UCSD-AML1 (cell line): ENCODE measurements around the gene YTHDF1.

Experiments
- DNase-seq: peaks from one replicate; lab custom pipeline; 2025; ENCODE audit not compliant: unreplicated experiment; lab: John Stamatoyannopoulos, UW

YTHDF1 gene

GRCh38 chr20:63174309-63175037, 41.5 kb downstream of the YTHDF1 start:
- DNase-seq = no peak

GRCh38 chr20:63173552-63174191, 42.3 kb downstream of the YTHDF1 start:
- DNase-seq = no peak

DNA sequence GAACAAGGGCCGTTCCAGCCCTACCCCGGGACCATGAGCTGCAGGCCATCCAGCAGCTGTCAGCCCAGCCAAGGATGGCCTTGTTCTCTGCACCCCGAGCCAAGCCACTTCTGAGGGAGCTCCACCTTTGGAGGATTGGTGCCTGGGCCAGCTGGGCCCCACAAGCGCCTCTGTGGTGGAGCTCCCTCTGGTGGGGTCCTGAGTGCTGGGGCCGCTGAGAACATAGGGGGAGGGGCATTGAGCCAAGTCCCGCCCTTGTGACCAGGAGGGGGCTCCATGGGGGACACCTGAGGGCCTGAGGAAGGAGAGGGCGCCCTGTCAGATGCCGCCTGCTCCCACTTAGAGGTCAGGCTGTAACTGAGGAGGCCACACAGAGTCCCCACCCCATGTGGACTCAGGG, 43.2 kb downstream of the YTHDF1 start:
- peak; percentile 28 for DNase-seq

DNA sequence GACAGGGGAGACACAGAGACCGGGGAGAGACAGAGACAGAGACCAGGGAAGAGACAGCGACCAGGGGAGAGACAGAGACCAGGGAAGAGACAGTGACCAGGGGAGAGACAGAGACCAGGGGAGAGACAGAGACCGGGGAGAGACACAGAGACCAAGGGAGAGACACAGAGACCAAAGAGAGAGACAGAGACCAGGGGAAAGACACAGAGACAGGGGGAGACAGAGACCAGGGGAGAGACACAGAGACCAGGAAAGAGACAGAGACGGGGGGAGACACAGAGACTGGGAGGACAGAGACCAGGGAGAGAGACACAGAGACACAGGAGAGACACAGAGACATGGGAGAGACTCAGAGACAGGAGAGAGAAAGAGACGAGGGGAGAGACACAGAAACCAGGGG, 43.9 kb downstream of the YTHDF1 start:
- no peak for DNase-seq

- no peak for DNase-seq
Measured at GRCh38 chr20:63169681-63170080, 46.2 kb downstream of the YTHDF1 start.

DNA sequence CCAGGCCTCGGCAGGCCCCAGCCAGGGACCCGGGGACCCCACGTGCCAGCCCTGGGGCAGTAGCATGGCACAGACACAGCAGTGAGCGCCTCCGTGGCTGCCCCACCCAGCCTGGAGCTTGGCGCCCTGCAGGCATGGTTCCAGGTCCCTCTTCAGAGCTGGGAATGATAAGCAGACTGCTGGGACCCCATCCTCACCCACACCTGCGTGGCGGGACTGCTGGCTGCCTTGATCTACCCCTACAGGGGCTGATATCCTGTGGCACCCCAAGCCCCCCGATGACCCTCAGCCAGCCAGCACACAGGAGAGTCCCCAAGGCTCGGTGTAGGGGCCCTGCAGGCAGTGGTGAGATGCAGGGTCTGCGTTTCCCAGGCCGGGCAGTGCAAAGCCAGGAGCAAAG, 47.1 kb downstream of the YTHDF1 start:
- no peak for DNase-seq

DNA sequence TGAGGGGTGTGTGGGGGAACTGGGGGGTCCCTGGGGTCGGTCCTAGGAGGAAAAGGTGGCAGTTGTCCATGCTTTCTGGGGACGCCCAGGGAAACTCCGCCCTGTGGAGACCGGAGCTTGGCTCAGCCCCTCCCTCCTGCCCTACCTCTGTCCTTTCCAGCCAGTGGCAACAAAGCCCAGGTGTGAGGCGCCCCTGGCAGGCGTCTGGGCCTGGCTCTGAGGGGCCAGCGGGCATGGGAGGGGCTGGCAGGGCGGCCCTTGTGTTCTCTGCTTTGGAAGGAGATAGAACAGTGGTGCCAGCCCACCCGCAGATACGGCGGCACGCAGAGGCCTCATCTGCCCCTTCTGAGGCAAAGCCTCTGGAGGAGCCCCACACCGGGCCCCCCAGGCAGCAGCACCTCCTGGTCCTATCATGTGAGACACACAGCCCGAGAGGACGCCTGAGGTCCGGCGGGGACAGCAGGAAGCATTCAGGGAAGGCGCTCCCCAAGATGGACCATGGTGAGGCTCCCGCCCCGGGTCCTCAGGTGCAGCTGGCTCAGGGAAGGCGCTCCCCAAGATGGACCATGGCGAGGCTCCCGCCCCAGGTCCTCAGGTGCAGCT, 47.9 kb downstream of the YTHDF1 start:
- DNase-seq = no peak

DNA sequence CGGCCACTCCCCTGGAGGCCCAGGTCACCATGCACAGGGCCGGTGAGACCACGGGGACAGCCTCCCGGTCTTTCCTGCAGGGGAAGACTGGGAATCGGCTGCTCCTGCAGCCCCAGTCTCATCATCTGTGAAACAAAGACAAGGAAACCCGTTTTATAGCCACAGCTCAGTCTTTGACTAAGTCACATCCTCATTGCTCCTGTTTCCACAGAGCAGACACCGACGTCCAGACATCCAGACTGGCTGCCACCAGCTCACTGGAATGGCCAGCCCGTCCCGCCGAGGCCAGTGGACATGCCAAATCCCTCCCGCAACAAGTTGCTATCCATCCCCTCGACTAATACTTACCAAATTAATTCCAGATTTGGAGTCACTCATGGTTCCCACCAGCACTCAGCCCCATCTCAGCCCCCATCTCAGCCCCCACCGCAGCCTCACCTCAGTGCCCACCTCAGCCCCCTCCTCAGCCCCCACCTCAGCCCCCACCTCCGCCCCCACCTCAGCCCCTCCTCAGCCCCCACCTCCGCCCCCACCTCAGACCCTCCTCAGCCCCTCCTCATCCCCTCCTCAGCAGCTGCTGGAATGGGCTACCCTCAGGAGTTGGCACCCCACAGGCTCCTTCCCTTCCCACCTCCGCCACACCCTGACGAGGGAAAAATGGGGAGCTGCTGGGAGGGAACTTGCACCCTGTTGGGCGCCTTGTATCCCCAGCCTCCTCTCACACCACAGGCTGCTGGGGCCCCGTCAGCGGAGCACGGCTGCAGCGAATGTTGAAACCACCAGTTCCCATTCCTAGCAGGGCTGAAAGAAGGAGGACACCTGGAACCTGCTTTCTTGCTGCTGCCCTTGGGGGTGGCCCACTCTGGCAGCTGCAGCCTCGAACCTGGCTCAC, 48.7 kb downstream of the YTHDF1 start:
- no peak for DNase-seq

- DNase-seq = no peak
Measured at GRCh38 chr20:63166193-63167020, 49.5 kb downstream of the YTHDF1 start.

- no peak for DNase-seq
Measured at GRCh38 chr20:63165356-63166192, 50.4 kb downstream of the YTHDF1 start.

- DNase-seq = no peak
Measured at GRCh38 chr20:63164484-63165355, 51.2 kb downstream of the YTHDF1 start.

DNA sequence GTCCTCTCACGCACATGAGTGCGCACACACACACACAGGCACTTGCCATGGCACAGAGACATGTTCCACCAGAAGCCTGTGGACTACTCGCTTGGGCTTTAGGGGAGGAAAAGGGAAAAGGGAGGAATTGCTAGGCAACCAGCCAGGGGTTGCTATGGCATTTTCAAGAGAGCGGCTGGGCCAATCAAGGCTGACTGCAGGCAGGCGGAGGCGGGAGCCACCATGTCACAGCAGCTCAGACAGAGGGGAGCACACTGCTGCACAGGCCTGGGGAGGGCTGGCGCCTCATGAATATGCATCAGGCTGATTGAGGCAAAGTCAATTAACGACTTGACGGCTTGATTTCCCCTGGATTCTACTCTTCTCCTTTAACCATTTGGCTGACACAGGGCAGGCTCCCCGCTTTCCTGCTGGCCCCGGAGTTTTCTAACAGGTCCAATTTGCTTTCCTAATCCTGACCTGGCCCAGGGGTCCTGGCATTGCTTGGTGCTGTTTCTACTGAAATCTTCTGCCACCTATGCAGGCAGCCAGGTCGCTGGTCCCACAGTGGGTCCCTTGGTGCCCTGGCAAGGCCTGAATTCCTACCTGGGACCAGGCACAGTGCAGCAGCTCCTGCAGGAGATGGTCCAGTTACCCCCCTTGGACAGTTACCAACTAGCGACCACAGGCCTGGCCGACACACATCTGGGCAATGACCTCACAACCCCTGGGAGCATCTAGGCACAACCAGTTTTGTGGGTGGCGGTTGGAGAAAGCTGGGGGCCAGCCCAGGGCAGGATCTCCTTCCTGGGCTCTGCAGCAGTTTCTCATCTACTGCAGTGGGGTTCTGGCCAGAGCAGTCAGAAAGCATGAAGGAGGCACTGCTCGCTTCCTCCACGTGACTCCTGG, 52.1 kb downstream of the YTHDF1 start:
- no peak for DNase-seq

DNA sequence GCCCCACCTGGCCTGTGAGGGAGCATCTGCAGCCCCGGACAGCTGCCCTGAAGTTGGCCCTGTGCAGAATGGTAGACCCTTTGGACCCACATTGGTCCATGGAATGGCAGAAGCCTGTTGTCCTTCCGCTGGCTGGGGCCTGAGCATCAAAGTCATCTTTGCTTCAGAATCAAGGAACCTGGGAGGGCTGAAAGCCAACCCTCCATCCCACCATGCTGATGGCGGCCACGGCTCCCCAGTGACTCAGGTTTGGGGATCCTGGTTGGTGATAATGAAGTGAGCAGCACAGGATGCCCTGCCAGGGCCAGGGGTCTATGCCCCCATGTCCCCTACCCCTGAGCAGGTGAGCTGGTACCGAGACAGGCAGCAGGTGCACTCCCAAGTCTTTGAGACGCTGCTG, 52.8 kb downstream of the YTHDF1 start:
- DNase-seq = no peak

GRCh38 chr20:63162206-63162795, 53.6 kb downstream of the YTHDF1 start:
- no peak for DNase-seq

DNA sequence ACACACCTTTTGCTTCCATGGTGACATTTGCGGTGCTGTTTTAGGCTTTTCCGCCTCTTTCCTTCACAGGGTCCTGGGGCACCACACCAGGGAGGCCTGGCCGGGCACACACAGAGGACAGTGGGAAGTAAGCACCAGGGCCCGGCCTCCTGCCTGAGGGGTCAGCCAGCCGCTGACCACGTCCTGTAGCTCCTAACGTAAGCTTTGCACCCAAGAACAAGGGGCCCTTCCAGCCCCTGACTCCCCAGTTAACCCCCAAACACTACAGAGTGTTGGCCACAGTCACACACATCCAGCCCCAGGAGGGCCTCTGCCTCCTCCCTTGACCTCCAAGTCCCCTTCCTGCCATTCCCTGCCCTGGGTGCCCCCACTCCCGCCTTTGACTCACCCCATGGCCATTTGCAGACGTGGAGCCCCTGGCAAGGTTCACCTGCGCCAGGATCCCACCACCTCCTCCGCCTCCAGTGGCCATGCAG, 54.7 kb downstream of the YTHDF1 start:
- no peak for DNase-seq

DNA sequence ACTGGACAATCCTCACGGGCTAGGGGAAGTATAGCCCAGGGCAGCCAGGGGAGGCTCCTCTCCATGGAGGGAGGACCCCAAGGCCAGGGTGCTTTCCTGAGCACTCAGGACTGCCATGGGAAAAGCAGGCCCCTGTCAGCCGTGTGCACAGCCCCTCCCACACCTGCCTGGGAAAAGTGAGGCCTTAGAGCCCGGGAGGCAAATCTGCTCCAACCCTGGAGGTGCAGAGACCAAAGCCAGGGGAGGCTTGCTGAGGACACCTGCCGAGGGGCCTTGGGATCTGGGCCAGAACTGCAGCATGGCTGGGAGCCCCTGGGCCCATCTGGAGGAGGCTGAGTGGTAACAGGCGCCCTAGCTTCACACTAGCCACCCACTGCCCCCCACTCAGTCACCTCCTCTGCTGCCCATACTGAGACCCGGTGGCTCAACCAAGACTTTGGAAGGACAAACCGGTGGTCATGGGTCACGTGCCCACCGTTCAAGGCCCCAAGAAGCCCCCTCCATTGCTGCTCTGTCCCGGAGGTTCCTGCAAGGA, 55.2 kb downstream of the YTHDF1 start:
- DNase-seq = no peak
